ENCODE data around the gene ST3GAL5. TPM values are rescaled to one million over a fixed set of nuclear protein-coding genes. Genes with fewer than 3 reads are reported as not detected.
A peak's percentile ranks its signal among the peaks of the same experiment; 100 is the strongest.

Gene ST3GAL5
- total RNA-seq, 4 donors from 2014 or later: 3.0 to 20.2 (median 13.6) TPM

DNA sequence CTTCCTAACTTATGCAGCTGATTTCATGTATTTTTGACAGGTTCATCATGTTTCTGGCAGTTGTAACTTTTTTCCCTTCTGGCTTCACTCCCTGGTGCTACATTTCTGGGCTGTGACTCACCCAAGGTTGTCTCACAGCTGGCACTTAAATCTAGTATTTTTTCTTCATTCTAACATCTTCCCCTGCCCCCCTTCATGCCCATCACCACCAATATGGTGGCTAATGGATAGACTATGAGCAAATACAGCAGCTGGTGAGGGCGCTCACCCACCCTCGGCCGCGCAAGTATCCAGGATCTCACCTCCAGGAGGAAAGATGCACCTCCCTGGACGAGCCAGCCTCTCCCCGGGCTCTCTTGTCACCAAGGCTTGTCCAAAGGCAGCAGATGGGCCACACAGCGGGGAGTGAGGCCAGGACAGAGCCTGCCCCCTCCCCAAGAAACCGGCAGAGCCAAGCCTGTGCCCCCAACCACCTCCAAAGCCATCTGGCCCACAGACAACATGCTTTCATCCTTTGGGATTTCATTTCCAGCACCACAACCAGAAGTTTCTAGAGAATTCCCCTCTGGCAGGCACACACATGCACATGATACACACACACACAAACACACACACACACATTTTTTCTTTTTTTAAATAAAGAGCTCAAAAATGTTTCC, 95.9 kb downstream of the ST3GAL5 start:
- Histone ChIP-seq H3K4me1 (peaks cover 14 to 31% (median 15%) of the 10 kb centered on the region in 4 donors), H3K27me3 (no peaks in the 10 kb centered on the region), H3K4me3 (no peak overlapping the region), H3K9me3 (no peaks in the 10 kb centered on the region), H3K36me3 (no peaks in the 10 kb centered on the region), H3K27ac (peak overlapping the region in 2 of 4 donors; percentile 44 to 71)
- in situ Hi-C loops (cut with MboI; ENCODE audit: low pct_ligation_motif_present in 1 of 4, low pct_unique_long_range_greater_than_20kb in 1 of 4, low sequenced_read_pairs in 3 of 4) (no loop called here), intact Hi-C loops (cut with DNase I; ENCODE audit: low total_unique reads) (no loop called here)
- TF ChIP-seq EP300 (IDR thresholded peaks at IDR 0.05; ENCODE audit: low read depth): no peak
- TF ChIP-seq, protein P1, sequence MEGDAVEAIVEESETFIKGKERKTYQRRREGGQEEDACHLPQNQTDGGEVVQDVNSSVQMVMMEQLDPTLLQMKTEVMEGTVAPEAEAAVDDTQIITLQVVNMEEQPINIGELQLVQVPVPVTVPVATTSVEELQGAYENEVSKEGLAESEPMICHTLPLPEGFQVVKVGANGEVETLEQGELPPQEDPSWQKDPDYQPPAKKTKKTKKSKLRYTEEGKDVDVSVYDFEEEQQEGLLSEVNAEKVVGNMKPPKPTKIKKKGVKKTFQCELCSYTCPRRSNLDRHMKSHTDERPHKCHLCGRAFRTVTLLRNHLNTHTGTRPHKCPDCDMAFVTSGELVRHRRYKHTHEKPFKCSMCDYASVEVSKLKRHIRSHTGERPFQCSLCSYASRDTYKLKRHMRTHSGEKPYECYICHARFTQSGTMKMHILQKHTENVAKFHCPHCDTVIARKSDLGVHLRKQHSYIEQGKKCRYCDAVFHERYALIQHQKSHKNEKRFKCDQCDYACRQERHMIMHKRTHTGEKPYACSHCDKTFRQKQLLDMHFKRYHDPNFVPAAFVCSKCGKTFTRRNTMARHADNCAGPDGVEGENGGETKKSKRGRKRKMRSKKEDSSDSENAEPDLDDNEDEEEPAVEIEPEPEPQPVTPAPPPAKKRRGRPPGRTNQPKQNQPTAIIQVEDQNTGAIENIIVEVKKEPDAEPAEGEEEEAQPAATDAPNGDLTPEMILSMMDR (IDR thresholded peaks at IDR 0.05): no peak
- TF ChIP-seq POLR2AphosphoS5 (IDR thresholded peaks at IDR 0.05): no peak
- TF ChIP-seq POLR2A (IDR thresholded peaks at IDR 0.05): no peak
- WGBS, 2 donors (ENCODE audit: low coverage in 1 of 2): 66% methylated on average over 8 of the region's 8 CpGs; no CpG with 5 or more reads in 1 of the 2 donors
- no peak for DNase-seq

- peak; percentile 8 for DNase-seq
- Histone ChIP-seq H3K27ac (peak overlapping the region in 1 of 4 donors; percentile 71), H3K4me1 (peaks cover 14 to 31% (median 15%) of the 10 kb centered on the region in 4 donors), H3K4me3 (no peak overlapping the region), H3K27me3 (no peaks in the 10 kb centered on the region), H3K9me3 (no peaks in the 10 kb centered on the region), H3K36me3 (no peaks in the 10 kb centered on the region)
- 84 to 100% methylated on average over 2 to 22 of the region's 22 CpGs for WGBS, 2 donors (ENCODE audit: low coverage in 1 of 2)
- intact Hi-C loops (cut with DNase I; ENCODE audit: low total_unique reads): no loop called here
- TF ChIP-seq, protein P1 (IDR thresholded peaks at IDR 0.05): no peak
- no peak for TF ChIP-seq POLR2A (IDR thresholded peaks at IDR 0.05)
- no peak for TF ChIP-seq POLR2AphosphoS5 (IDR thresholded peaks at IDR 0.05)
- no peak for TF ChIP-seq EP300 (IDR thresholded peaks at IDR 0.05; ENCODE audit: low read depth)
- in situ Hi-C loops (cut with MboI; ENCODE audit: low pct_ligation_motif_present in 1 of 4, low pct_unique_long_range_greater_than_20kb in 1 of 4, low sequenced_read_pairs in 3 of 4): no loop called here
These were observed 96.9 kb downstream of the ST3GAL5 start for GRCh38 chr2:85791704-85792565.

DNA sequence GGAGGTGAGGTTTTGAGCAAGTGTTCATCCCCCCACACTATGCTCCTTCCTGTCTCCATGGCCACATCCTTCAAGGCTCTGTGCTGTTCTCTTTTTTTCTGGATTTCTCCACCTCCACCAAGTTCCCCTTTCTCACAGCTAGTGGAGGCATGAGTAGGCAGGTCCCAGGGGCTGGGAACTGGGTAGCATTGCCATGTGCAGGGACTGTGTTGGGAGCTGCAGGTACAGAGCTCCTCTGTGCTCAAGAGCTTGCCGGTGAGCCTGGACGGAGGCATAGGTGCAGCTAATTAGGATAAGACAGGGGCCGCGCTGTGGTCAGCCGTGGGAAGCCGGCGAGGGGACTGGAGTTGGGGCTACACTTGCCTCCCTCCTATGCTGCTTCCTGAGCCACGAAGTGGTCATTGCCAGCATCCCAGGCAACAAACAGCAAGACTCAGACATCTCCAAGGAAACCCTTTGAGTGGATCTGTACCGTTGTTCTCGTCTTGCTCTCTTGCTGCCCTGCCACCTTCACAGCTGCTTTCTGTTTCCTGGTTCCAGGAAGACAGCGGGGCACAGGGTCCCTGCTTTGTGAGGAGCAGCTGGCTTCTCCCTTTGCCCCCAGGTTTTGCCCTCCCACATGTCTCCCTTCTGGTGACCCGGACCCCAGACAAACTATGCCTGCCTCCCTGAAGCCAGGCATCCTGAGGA, 98.1 kb downstream of the ST3GAL5 start:
- Histone ChIP-seq H3K4me3 (no peak overlapping the region), H3K27ac (no peak overlapping the region), H3K9me3 (no peaks in the 10 kb centered on the region), H3K36me3 (no peaks in the 10 kb centered on the region), H3K4me1 (peaks cover 7 to 26% (median 9%) of the 10 kb centered on the region in 4 donors), H3K27me3 (no peaks in the 10 kb centered on the region)
- 76 to 80% methylated on average over 2 to 12 of the region's 12 CpGs for WGBS, 2 donors (ENCODE audit: low coverage in 1 of 2)
- intact Hi-C loops (cut with DNase I; ENCODE audit: low total_unique reads): no loop called here
- in situ Hi-C loops (cut with MboI; ENCODE audit: low pct_ligation_motif_present in 1 of 4, low pct_unique_long_range_greater_than_20kb in 1 of 4, low sequenced_read_pairs in 3 of 4): no loop called here
- DNase-seq: no peak
- TF ChIP-seq POLR2AphosphoS5 (IDR thresholded peaks at IDR 0.05): no peak
- no peak for TF ChIP-seq POLR2A (IDR thresholded peaks at IDR 0.05)
- TF ChIP-seq, protein P1 (IDR thresholded peaks at IDR 0.05): no peak
- TF ChIP-seq EP300 (IDR thresholded peaks at IDR 0.05; ENCODE audit: low read depth): no peak

DNA sequence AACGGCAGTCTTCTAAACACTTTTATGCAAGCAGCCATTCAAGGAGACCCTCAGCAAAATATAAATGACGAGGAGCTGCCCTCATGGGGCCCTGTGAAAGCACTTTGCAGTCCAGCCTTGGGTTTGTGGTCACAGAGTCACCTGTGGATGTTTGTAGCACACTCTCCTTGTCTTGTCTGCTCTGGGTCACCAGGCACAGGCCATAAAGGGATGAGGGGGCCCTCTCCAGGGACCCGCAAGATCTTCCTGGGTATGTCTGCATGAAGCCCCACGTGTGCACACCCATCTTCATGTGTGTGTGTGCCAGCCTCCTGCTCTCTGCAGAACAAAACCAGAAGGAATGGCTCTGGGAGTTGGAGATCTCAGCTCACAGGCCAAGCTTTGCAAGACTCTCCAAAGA, 98.8 kb downstream of the ST3GAL5 start:
- H3K27ac ChIP-seq: no peak overlapping the region
- H3K9me3 ChIP-seq: no peaks in the 10 kb centered on the region
- TF ChIP-seq POLR2A (IDR thresholded peaks at IDR 0.05): no peak
- TF ChIP-seq EP300 (IDR thresholded peaks at IDR 0.05; ENCODE audit: low read depth): no peak
- TF ChIP-seq, protein P1 (IDR thresholded peaks at IDR 0.05): no peak
- TF ChIP-seq POLR2AphosphoS5 (IDR thresholded peaks at IDR 0.05): no peak
- in situ Hi-C loops (cut with MboI; ENCODE audit: low pct_ligation_motif_present in 1 of 4, low pct_unique_long_range_greater_than_20kb in 1 of 4, low sequenced_read_pairs in 3 of 4): no loop called here
- H3K27me3 ChIP-seq: no peaks in the 10 kb centered on the region
- H3K4me1 ChIP-seq: peaks cover 7 to 28% (median 12%) of the 10 kb centered on the region in 4 donors
- no peaks in the 10 kb centered on the region for H3K36me3 ChIP-seq
- intact Hi-C loops (cut with DNase I; ENCODE audit: low total_unique reads): no loop called here
- H3K4me3 ChIP-seq: no peak overlapping the region
- WGBS, 2 donors (ENCODE audit: low coverage in 1 of 2): 82 to 96% methylated on average over 3 to 4 of the region's 4 CpGs
- DNase-seq: no peak
